Activated CD4-positive, alpha-beta T cell treated with anti-CD3 and anti-CD28 coated beads, Interleukin-2, amount 50 U/mL, for 48 hours (primary cell): ENCODE data around the gene ARHGEF3.
"Not testable (repeated sequence)": the region's sequence is repeated elsewhere in the genome, so short reads cannot be mapped to it uniquely, and the experiment has no call there.

Experiments
- DNase-seq, 2 experiments: peaks; one replicate each; pipeline ENCODE4 v3.0.0-alpha.2; 2020

The ARHGEF3 gene

DNA sequence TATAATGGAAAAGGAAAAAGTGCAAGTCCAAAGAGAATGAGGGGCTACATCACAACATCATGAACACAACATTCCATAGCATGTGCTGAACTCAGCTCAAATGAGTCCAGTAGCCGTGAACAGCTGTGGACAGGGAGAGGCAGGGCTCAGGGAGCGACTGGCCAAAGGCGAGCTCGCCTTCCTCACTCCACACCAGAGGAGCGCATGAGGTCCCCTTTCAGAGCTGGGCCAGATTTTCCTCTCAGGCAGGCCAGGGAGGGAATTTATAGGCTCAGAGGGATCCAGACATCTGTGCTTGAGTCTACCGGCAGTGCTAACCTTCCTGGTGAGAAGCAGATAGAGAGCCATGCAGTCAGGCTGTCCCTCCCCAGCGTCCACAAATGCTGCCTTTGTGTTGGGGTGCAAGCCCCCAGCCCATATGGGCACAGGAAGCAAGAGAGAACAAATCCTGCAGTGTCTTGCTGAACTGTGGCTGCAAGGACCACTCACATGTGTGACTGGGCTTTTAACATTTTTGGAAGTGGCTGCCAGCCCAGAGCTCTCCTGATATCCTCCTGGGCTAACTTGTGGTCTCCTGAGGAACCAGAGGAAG, 32.5 kb downstream of the ARHGEF3 start:
- no peak for DNase-seq

DNA sequence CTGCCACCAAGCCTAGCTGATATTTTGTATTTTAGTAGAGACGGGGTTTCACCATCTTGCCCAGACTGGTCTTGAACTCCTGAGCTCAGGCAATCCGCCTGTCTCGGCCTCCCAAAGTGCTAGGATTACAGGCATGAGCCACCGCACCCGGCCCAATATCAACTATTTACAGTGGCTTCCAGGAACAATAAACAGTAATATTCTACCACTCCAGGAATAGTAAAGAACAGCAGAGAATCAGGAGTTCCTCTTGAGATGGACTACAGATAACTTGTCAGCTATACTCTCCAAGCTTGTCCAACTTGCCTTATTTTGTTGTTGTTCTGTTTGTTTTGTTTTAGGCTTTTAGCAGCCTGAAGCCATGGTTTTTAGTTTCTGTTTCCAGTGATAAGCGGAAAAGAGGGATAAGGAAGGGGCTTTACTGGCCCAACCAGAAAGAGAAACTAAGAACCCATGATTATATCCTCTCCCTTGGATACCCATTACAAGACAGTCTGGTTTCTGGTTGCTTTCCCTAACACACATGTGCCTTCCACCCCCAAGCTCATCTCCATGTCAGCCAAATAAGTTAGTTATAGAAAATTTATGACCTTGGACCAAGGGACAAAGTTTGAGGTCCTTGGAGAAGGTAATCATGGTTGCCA, 36.7 kb downstream of the ARHGEF3 start:
- no peak for DNase-seq

DNA sequence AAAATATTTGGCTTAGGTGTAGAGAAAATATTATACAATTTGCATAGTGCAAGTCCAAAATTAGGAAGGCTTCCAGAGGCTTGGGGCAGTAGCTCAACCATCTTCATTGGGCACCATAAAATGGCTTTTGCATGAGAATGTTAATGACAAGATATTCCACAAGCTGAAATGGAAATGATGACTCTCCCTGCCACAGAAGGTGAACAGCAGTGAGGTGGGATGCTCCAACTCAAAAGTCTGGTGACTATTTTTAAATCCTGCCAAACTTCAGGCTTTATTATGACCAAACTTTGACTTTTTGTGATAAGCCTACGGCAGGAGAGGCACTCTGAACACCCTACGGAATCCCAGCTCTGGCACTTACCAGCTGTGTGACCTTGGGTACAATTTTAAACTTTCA, 37.6 kb downstream of the ARHGEF3 start:
- DNase-seq = no peak

DNA sequence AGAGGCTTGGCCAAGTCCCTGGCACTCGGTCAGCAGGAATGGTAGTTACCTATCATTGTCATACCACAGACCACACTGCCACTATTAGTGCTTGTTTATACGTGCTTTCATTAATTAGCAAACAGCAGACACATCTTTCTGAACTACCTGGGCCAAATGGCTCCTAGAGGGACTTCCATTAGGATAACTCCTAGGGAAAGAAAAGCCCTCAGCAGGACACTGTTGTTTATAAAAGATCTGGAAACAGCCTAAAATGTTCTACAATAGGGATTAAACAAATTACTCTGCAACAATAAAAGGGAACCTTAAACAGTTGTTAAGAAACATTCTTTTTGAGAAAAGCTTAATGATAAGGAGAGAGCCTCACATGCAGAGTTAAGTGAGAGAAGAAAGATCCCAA, 38.5 kb downstream of the ARHGEF3 start:
- DNase-seq = no peak

DNA sequence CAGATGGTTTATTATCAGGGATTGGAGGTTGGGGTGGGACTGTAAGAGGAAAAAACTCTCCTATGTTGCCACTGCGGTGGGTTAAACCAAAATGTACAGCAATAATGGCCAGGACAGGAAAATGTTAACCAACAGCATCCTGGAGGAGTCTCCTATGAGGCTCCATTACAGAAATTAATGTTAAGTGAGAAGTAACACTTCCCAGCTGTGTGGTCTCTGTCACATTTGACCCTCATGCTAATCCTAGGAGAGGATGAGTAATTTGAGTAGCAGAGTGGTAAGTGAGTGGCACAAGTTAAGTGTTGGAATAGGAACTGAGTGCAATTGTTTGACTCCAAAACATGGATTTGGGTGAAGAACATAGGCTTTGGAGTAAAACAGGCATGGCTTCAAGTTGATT, 39.0 kb downstream of the ARHGEF3 start:
- no peak for DNase-seq

DNA sequence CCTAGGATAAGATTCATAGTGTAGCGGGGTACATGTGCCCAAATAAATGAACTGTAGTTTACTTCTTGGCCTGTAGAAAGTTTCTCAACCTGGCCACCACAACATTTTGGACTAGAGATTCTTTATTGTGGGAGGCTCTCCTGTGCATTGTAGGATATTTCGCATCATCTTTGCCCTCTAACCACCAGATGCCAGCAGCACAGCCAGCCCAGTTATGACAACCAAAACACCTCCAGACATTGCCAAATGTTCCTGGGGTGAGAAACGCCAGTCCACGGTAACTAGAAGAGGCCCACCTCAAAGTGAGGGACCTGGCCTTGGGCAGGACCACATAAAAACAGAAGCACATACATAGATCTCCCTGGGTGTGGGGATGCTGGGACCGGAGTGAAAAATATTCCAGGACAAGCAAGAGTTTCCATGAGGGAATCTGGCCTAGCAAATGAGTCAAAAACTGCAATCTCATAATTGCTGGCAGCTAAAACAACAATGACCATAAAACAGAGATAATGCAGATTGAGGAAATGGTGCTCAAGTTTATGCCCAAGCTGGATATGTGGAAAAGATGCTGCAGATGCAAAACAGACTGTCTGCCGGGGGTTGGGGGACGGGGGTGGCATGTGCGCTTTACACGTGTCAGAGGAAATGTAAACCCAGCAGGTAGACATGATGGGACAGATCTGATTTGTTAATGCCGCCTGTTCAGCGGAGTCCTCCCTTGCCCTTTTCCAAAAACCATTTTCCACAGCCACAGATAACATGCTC, 39.7 kb downstream of the ARHGEF3 start:
- DNase-seq = no peak

DNA sequence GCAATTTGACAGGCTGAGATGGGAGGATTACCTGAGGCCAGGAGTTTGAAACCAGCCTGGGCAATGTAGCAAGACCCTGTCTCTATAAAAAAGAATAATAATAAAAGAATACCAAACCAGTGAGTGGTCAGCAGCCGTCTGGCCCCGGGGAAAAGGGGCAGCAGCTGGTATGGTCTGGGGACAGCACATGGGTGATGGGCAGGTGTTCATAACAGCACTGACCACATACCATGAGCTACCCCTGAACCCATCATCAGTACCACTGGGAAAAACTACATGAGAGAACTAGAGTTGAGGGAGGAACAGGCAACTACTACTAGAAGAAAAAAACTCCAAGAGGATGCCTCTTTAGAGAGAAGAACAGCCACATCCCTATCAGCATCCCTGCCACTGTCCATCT, 40.7 kb downstream of the ARHGEF3 start:
- no peak for DNase-seq

DNA sequence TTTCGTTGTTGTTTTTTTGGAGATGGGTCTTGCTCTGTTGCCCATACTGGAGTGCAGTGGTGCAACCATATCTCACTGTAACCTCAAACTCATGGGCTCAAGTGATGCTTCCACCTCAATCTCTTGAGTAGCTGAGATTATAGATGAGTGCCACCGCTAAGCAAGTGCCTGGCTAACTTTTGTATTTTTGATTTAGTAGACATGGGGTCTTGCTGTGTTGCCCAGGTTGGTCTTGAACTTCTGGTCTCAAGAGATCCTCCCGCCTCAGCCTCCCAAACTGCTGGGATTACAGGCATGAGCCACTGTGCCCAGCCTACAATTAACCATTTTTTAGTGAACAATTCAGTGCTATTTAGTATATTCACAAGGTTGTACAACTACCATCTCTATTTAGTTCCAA, 42.2 kb downstream of the ARHGEF3 start:
- DNase-seq = no peak

DNA sequence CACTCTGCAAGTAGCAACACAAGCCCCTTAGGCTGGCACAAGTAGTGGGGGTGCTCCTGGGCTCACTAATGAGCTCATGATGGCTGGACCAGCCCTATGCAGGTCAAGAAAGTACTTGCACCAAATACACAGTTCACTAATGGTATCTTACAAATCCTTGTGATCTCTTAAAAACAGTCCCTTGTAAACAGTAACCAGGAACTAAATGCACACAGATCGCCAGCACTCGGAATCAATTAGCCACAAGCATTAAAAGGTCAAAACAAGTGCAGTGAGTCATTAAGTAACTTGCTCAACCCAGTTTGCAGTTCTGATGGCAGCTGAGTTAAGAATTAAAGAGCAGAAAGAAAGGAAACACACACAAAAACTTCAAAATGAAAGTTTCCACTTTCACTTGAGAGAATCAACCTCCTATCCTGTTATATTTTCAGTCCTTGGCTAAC, 43.2 kb downstream of the ARHGEF3 start:
- peak; percentile 22 to 43 for DNase-seq

DNA sequence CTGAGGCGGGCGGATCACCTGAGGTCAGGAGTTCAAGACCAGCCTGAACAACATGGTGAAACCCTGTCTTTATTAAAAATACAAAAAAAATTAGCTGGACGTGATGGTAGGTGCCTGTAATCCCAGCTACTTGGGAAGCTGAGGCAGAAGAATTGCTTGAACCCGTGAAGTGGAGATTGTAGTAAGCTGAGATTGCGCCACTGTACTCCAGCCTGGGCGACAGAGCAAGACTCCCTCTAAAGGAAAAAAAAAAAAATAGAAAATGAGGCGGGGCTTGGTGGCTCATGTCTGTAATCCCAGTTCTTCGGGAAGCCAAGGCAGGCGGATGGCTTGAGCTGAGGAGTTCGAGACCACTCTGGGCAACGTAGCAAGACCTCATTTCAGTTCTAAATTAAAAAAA, 43.7 kb downstream of the ARHGEF3 start:
- DNase-seq = not testable (repeated sequence)

DNA sequence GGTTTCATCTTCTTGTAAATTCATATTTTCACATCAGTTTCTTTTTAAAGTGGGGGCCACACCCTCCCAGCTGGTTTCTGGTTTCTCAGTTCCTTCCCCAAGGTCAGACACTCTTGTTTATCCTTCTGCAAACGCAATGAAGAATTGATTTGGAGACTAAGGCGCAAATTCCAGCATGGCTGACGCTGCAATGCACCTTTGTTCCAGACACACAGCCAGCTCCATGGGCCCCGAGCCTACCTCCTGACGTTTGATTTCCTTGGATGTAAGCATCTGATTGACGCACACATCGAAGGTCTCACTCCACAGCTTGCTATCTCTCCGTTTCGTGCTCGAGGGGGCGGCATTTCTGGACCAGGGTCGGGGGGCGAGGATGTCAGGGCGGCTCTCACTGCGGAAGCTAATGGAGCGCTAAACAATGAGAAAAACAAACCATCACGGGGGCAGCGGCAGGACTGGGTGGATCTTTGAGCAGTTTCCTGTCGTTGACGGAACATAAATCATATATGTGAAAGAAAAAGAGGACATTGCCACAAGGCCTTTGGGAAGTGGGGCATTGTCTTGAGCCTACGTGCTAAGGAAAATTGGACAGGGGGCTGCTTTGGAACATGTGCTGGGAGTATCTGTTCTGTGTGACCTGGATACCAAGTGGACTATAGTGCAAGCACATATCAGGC, 46.9 kb downstream of the ARHGEF3 start:
- no peak for DNase-seq

DNA sequence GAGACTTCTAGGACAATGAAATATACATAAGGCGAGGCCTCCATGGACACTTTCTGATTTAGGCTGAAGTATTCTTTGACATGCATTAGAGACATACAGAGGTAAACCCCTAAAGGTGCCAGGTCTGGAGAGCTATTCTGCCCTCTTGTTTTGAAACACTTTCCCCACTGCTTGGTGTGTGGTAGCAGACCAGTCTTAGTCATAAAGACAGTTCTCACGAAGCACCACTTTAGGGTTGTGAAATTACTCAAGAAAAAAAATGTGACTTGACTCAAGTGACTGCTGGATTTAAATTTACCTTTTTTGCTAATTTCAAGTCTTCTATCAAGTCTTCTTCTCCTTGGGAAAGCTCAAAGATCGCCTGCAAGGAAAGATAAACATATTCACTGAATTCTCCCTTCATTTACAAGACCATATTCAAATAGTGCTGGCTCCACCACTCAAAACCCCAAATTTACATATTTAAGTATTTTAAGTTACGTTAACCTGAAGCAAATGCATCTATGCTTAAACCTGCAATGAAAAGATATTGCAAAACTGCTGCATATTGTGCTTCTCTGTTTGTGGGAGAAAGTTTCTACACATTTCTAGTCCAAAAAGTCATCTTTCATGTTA, 48.4 kb downstream of the ARHGEF3 start:
- DNase-seq = peak; percentile 17 to 41

DNA sequence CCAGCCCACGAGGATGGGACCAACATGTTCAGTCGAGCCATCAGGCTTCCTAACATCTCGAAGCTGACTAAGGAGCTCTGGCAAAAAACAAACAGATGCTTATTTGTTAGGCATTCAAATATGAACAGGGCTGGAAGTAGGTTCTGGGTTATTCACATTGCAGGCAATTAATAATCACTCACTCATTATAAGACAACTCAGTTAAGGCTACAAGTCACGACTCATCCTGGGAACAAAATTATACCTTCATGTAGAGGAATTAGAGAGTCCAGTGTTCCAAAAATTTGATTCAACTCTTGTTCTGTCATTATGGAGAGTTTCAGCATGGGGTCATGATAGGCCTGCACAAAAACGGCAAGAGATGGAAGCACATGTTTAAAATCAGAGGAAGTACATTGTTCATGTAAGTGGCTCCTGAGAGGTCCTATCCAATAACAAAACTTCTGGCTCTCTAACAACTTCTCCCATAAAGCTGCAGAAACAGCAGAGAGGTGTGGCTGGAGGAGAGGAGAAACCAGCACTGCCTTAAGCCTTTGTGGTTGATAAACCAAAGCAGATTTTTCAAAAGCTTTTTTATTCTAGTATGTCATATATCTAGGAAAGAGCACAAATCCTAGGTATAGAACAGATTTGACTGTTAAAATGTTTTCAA, 50.6 kb downstream of the ARHGEF3 start:
- DNase-seq = no peak

DNA sequence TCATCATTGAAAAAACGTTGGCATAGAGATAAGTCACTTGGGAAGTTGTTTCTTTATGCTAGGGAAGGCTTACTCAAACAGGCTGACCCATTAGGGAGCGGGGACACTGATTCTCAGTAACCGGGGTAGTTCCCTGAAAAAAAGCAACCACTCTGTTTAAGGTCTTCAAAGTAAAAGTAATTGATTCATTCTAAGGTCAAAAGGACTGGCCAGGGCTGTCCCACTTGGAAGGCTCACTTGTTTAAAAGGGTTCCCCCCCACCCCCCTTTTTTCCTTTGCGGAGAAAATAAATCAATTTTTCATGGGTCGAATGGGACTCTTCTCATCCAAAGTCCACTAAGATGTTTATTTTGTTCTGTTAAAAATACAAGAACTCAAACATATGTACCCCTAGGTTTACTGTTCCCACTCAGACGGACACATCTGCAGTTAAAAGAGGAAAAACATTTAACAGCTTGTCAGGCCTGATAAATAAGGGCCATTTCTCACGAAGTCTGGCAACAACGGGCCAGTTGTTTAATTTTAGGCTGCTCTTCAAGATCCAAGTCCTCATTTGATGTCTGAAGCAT, 53.0 kb downstream of the ARHGEF3 start:
- DNase-seq = no peak

DNA sequence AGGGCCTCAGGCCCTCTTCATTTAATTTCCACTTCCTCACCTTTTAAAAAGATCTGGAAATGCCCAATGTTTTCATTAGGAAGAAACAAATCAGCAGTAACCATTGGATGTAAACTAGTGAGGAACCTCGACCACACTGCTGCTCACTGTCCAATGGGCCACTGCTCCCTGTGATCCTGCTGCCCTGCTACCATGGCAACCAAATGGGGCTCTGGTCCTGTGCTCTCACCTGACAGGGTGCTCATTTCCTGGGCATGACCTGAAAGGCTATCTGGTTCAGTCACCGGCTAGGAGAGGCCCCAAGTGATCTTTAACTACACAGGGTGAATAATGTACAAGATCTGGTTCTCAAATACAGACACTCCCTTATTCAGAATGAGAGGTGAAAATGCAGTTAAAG, 54.6 kb downstream of the ARHGEF3 start:
- DNase-seq = no peak

DNA sequence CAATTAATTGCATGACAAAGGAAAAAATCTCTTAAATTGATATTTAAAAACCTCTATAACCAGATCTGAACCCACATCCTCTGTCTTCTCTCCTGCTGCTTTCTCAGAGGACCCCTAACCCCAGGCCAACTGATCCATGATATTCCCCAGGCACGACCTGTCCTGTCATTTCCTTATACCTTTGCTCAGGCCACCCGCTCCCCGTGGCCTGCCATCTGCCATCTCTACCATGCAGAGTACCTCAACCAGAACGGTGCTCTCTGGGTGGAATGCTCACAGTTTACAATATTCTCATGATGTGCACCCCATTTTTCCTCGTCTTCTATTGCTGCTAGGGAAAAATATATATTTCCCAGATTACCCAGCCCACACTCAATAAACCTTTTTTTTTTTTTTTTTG, 57.7 kb downstream of the ARHGEF3 start:
- no peak for DNase-seq

DNA sequence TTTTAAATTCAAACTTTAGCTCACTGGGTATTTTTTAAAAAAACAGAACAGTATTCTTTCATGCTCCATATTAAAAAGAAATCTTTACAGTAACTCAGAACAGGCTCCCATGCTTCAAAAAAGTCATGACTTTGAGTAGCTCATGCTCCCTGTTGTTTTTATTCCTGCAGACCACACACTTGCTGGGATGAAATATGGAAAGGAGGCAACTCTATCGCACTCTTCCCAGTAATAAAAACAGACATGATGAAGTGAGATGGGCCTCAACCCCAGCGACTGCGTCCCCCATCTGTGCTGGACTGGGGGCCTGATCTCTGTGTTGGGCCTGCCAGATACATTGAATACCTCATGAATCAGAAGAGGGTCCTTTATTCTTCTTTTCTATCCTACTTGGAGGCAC, 58.9 kb downstream of the ARHGEF3 start:
- DNase-seq = no peak

DNA sequence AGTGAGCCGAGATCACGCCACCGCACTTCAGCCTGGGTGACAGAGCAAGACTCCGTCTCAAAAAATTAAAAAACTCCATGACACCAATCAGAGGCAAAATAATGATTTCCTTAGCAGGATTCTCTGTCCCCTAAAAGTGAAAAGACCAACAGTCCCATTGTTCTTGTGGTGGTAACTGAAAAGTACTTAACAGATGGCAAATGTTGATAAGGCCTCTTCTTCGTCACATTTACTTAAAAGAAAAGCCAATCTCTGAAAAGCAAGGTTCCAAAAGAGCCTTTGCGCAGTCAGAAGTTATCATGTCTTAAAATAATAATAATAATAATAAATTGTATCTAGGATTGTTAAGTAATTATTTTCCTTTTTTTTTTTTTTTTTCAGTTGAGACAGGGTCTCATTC, 62.7 kb downstream of the ARHGEF3 start:
- no peak for DNase-seq

DNA sequence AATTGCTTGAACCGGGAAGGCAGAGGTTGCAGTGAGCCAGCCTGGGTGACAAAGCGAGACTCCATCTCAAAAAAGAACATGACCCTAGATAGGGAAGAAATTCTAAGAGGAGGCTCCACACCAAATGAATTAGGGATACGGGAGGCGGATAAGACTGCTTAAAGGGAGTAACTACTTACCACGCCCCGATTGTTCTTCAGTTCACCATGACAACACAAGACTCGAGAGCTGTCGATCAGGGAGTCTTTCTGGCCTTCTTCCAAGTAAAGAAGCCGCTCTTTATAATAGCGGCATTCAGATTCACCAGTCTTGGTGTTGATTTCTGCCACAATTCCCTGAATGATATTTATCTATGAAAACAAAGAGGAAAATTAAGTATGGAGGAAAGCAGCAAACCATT, 64.7 kb downstream of the ARHGEF3 start:
- no peak for DNase-seq

DNA sequence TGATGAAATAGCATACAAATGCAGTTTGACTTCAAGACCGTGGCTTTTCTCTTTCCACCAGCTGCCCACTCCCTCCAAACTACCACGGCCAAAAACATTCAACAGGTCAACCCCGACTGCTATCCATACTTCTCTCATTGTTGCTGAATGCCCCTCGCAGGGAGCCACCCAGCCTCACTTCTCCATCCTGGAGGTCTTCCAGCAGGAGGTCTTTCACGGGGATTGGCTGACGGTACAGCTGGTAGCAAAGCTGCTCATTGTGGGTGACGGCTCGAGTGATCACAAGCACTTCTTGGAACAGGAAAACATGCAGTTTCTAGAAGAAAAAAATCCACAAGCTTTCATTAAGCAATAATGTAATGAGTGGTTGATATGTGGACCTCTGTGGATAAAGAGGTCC, 69.6 kb downstream of the ARHGEF3 start:
- DNase-seq = no peak

DNA sequence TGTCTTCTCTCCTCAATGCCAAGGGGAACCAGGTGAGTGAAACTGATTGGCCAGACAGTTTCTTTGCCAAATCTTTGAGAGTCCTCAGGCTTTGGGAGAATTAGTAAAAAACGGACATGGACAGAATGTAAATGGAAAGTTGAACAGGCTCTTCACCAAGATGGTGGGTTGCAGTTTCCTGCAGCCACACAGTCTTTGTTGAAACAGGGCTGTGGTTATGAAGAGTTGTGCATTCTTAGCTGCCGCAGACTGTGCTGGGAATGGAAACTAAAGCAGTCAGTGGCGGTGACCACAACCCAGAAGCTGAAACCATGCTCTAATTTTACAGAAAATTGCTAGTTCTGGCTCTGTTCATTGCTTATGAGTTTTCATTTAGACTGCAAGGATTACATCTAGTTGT, 76.6 kb downstream of the ARHGEF3 start:
- DNase-seq = peak; percentile 57 to 69

DNA sequence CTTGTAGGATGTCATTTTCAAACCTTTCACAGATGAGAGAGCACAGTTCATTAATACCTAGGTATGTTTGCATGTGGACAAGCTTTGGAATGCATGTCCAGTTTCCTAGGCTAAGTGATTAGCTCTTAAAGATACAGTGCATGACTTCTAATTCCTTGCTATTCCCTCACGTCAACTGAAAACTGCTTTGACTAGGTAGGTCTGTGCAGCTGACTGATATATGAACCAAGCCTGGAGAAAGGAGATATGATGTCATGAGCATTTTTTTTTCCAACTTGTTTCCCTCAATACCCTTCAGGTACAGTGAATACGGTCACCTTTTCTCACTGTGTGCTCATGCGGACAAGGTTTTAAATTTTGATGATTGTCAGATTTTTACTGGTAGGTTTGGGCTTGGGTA, 77.1 kb downstream of the ARHGEF3 start:
- no peak for DNase-seq
